Vagina (tissue), 2 donors: ENCODE results near the gene CCDC57. TPM values are rescaled to one million over a fixed set of nuclear protein-coding genes. Genes with fewer than 3 reads are reported as not detected.
"Not testable (repeated sequence)": the region's sequence is repeated elsewhere in the genome, so short reads cannot be mapped to it uniquely, and the experiment has no call there.

Experiments
- DNase-seq, 2 donors: peaks; one replicate each; pipeline ENCODE4 v3.0.0-alpha.2; 2017; ENCODE audit errors: extremely low spot score in 2 of 2
- H3K27ac ChIP-seq: fragments of 200-600 bp; sonication (generic); one replicate; pipeline ENCODE4 v1.5.1; 2019
- H3K27me3 ChIP-seq: fragments of 200-600 bp; sonication (generic); one replicate; pipeline ENCODE4 v1.5.1; 2019
- H3K36me3 ChIP-seq, 2 donors: fragments of 200-600 bp; sonication (generic); one replicate each; pipeline ENCODE4 v1.5.1; 2017 to 2019
- H3K4me1 ChIP-seq: fragments of 200-600 bp; sonication (generic); one replicate; pipeline ENCODE4 v1.5.1; 2019
- H3K4me3 ChIP-seq, 2 donors: fragments of 200-600 bp; sonication (generic); 1 replicate in 1 of 2; 2 replicates in 1 of 2; pipeline ENCODE4 v1.5.1; 2016 to 2019
- H3K9me3 ChIP-seq: fragments of 200-600 bp; sonication (generic); one replicate; pipeline ENCODE4 v1.5.1; 2019
- POLR2A ChIP-seq, 2 donors: fragments of 450-650 bp; IDR thresholded peaks; one replicate each; pipeline ENCODE4 v1.6.1; 2017; ENCODE audit warnings: antibody characterized with exemption in 2 of 2, mild to moderate bottlenecking in 2 of 2, moderate library complexity in 2 of 2
- POLR2AphosphoS5 ChIP-seq, 2 donors: sonication (generic); formaldehyde crosslinking; IDR thresholded peaks; one replicate each; pipeline ENCODE4 v1.9.0; 2017; ENCODE audit warnings: antibody characterized with exemption in 2 of 2, mild to moderate bottlenecking in 2 of 2, low read depth in 1 of 2; ENCODE audit not compliant: insufficient read depth in 1 of 2
- intact Hi-C: fragments of 100-400 bp; cut with DNase I; formaldehyde crosslinking; loops from one replicate; pipeline ENCODE4 v1.15.1; 2023
- total RNA-seq: library from RNA; depleted of rRNA; stranded (reverse); fragments of >200 nt; gene quantifications from one replicate; pipeline ENCODE4 v1.2.3, GENCODE V29; 2016
- TF ChIP-seq, protein P1 (sequence below), 3 experiments: fragments of 450-650 bp in 2 of 3; fragments of 200-600 bp in 1 of 3; sonication (generic) in 1 of 3; IDR thresholded peaks; one replicate each; pipeline ENCODE4 v1.5.1; 2017 to 2019; ENCODE audit warnings: antibody characterized with exemption in 3 of 3, mild to moderate bottlenecking in 2 of 3, moderate library complexity in 2 of 3

CCDC57 gene
- total RNA-seq, 1 donor from 2014 or later: 26.5 TPM

- H3K36me3 ChIP-seq: peaks cover 0 to 11% of the 10 kb centered on the region in 2 donors
- no peak overlapping the region for H3K4me3 ChIP-seq
- DNase-seq: no peak
Measured at GRCh38 chr17:82175201-82175600, 37.4 kb downstream of the CCDC57 start.

GRCh38 chr17:82174042-82174857, 38.4 kb downstream of the CCDC57 start:
- intact Hi-C loops, DNase-seq, H3K4me1 ChIP-seq, H3K27me3 ChIP-seq, H3K9me3 ChIP-seq, H3K27ac ChIP-seq, H3K4me3 ChIP-seq: not testable (repeated sequence)
- peaks cover 0 to 11% of the 10 kb centered on the region in 2 donors for H3K36me3 ChIP-seq

More at GRCh38 chr17:82175201-82175600, 37.4 kb downstream of the CCDC57 start:
- Histone ChIP-seq H3K9me3 (no peaks in the 10 kb centered on the region), H3K27me3 (no peaks in the 10 kb centered on the region), H3K27ac (no peak overlapping the region), H3K4me1 (no peaks in the 10 kb centered on the region)
- intact Hi-C loops: no loop called here
- TF ChIP-seq POLR2A (IDR thresholded peaks at IDR 0.05): no peak
- no peak for TF ChIP-seq POLR2AphosphoS5 (IDR thresholded peaks at IDR 0.05; ENCODE audit: insufficient read depth in 1 of 2, low read depth in 1 of 2)
- TF ChIP-seq, protein P1, sequence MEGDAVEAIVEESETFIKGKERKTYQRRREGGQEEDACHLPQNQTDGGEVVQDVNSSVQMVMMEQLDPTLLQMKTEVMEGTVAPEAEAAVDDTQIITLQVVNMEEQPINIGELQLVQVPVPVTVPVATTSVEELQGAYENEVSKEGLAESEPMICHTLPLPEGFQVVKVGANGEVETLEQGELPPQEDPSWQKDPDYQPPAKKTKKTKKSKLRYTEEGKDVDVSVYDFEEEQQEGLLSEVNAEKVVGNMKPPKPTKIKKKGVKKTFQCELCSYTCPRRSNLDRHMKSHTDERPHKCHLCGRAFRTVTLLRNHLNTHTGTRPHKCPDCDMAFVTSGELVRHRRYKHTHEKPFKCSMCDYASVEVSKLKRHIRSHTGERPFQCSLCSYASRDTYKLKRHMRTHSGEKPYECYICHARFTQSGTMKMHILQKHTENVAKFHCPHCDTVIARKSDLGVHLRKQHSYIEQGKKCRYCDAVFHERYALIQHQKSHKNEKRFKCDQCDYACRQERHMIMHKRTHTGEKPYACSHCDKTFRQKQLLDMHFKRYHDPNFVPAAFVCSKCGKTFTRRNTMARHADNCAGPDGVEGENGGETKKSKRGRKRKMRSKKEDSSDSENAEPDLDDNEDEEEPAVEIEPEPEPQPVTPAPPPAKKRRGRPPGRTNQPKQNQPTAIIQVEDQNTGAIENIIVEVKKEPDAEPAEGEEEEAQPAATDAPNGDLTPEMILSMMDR (IDR thresholded peaks at IDR 0.05): no peak

DNA sequence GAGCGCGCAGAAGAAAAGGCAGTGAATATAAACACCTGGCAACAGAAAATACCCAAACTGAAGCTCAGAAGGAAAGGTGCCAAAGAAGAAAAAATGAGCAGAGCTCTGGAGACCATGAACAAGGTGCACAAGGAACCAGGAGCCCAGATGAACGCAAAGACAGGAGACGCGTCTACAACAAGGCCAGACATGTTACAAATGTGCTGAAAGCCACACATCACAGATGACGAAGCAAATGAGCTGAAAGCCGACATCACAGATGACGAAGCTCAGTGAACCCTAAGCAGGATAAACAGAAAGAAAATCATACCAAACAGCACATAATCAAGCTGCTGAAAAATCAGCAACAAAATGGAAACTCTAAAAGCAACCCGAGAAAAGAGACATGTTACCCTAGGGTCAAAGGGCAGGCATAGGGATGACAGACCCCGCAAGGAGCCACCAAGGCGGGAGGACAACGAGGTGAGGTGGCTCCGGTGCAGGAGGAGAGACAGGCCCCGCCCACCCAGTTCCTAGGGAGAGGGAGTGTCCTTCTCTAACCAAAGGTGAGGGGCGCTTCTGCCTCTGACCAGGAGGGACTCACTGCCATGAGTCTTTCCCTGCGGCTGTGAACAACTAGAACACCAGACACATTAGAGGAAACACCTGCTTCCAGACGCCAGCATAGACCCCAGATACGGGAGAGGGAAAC, 39.1 kb downstream of the CCDC57 start:
- intact Hi-C loops: no loop called here
- Histone ChIP-seq H3K9me3 (no peaks in the 10 kb centered on the region), H3K4me3 (no peak overlapping the region), H3K27me3 (no peaks in the 10 kb centered on the region), H3K4me1 (no peaks in the 10 kb centered on the region), H3K27ac (no peak overlapping the region), H3K36me3 (peaks cover 0 to 11% of the 10 kb centered on the region in 2 donors)
- TF ChIP-seq POLR2AphosphoS5 (IDR thresholded peaks at IDR 0.05; ENCODE audit: insufficient read depth in 1 of 2, low read depth in 1 of 2) (no peak), POLR2A (IDR thresholded peaks at IDR 0.05) (no peak)
- TF ChIP-seq, protein P1 (IDR thresholded peaks at IDR 0.05): no peak
- DNase-seq: no peak

GRCh38 chr17:82172486-82173160, 40.0 kb downstream of the CCDC57 start:
- H3K27me3 ChIP-seq: no peaks in the 10 kb centered on the region
- H3K36me3 ChIP-seq: peaks cover 0 to 11% of the 10 kb centered on the region in 2 donors

More at GRCh38 chr17:82172486-82173160, 40.0 kb downstream of the CCDC57 start:
- no peak overlapping the region for H3K4me3 ChIP-seq
- DNase-seq: no peak
- TF ChIP-seq, protein P1 (IDR thresholded peaks at IDR 0.05): no peak
- TF ChIP-seq POLR2A (IDR thresholded peaks at IDR 0.05) (no peak), POLR2AphosphoS5 (IDR thresholded peaks at IDR 0.05; ENCODE audit: insufficient read depth in 1 of 2, low read depth in 1 of 2) (no peak)
- H3K9me3 ChIP-seq: no peaks in the 10 kb centered on the region
- H3K27ac ChIP-seq: no peak overlapping the region
- intact Hi-C loops: no loop called here
- no peaks in the 10 kb centered on the region for H3K4me1 ChIP-seq
